SK-N-SH (cell line): ENCODE measurements around the gene DACH1. TPM values are rescaled to one million over a fixed set of nuclear protein-coding genes. Genes with fewer than 3 reads are reported as not detected.
A peak's percentile ranks its signal among the peaks of the same experiment; 100 is the strongest.

ENCODE experiments used
- CTCF ChIA-PET: fragments of 300-600, 350-600 bp; formaldehyde crosslinking; extraction: SDS; loops from one replicate; lab custom pipeline; 2021; lab: Yijun Ruan, JAX
- POLR2A ChIA-PET: fragments of 350-600 bp; sonication (Branson Sonifier 250); formaldehyde crosslinking; extraction: SDS; loops from one replicate; lab custom pipeline; 2020; ENCODE audit warnings: antibody characterized with exemption, inconsistent platforms; lab: Yijun Ruan, JAX
- DNase-seq: peaks from one replicate; pipeline ENCODE4 v3.0.0; 2012
- H2AFZ ChIP-seq: fragments of 200-600 bp; sonication (generic); 2 replicates; pipeline ENCODE4 v1.8.1; 2016; ENCODE audit warnings: antibody characterized with exemption, mild to moderate bottlenecking, low read depth
- H3F3A ChIP-seq: fragments of 200-600 bp; sonication (generic); replicated peaks from 2 replicates; pipeline ENCODE3; 2016; ENCODE audit warnings: antibody characterized with exemption, mild to moderate bottlenecking; ENCODE audit not compliant: insufficient read depth
- H3K27ac ChIP-seq, 2 experiments: fragments of 200-500 bp in 1 of 2; fragments of 200-600 bp in 1 of 2; sonication (Bioruptor generic) in 1 of 2; sonication (generic), shearing (Covaris generic) in 1 of 2; 2 replicates each; pipeline versions ENCODE4 v1.5.1 to v1.6.1; 2014 to 2016; ENCODE audit warnings: low read depth in 2 of 2, inconsistent platforms in 1 of 2, low read length in 1 of 2, mild to moderate bottlenecking in 1 of 2, mixed read lengths in 1 of 2
- H3K27me3 ChIP-seq: fragments of 200-600 bp; sonication (generic), shearing (Covaris generic); 2 replicates; pipeline ENCODE4 v1.6.1; 2016; ENCODE audit warnings: mixed run types; ENCODE audit not compliant: insufficient read depth
- H3K36me3 ChIP-seq, 2 experiments: fragments of 200-500 bp in 1 of 2; fragments of 200-600 bp in 1 of 2; sonication (Bioruptor generic) in 1 of 2; sonication (generic) in 1 of 2; replicated peaks in 1 of 2; 2 replicates each; pipeline versions ENCODE3 to v1.5.1; 2014 to 2016; ENCODE audit warnings: low read length in 1 of 2, mild to moderate bottlenecking in 1 of 2; ENCODE audit not compliant: insufficient read depth in 2 of 2, control insufficient read depth in 1 of 2
- H3K4me1 ChIP-seq, 2 experiments: fragments of 200-500 bp in 1 of 2; fragments of 200-600 bp in 1 of 2; sonication (Bioruptor generic) in 1 of 2; sonication (generic), shearing (Covaris generic) in 1 of 2; 2 replicates each; pipeline versions ENCODE4 v1.5.1 to v1.6.1; 2014 to 2016; ENCODE audit warnings: low read depth in 1 of 2, low read length in 1 of 2, mixed run types in 1 of 2; ENCODE audit not compliant: insufficient read depth in 2 of 2, control insufficient read depth in 1 of 2
- H3K4me2 ChIP-seq: fragments of 200-600 bp; sonication (generic), shearing (Covaris generic); 2 replicates; pipeline ENCODE4 v1.6.1; 2017; ENCODE audit warnings: mixed run types
- H3K4me3 ChIP-seq, 2 experiments: fragments of 200-500 bp in 1 of 2; fragments of 200-600 bp in 1 of 2; sonication (Bioruptor generic) in 1 of 2; sonication (generic), shearing (Covaris generic) in 1 of 2; 2 replicates each; pipeline versions ENCODE4 v1.5.1 to v1.8.1; 2014 to 2016; ENCODE audit warnings: low read depth in 2 of 2, inconsistent platforms in 1 of 2, low read length in 1 of 2, mild to moderate bottlenecking in 1 of 2, mixed read lengths in 1 of 2, moderate library complexity in 1 of 2
- H3K79me2 ChIP-seq: fragments of 200-600 bp; sonication (generic); 2 replicates; pipeline ENCODE4 v1.8.1; 2017; ENCODE audit warnings: mild to moderate bottlenecking; ENCODE audit not compliant: insufficient read depth
- H3K9ac ChIP-seq: fragments of 200-600 bp; sonication (generic); 2 replicates; pipeline ENCODE4 v1.6.1; 2017; ENCODE audit warnings: mixed run types
- H3K9me2 ChIP-seq: fragments of 200-600 bp; sonication (generic); 2 replicates; pipeline ENCODE4 v1.6.1; 2017; ENCODE audit warnings: mixed run types
- H3K9me3 ChIP-seq: fragments of 200-600 bp; sonication (generic); 2 replicates; pipeline ENCODE4 v1.6.1; 2017; ENCODE audit warnings: mixed run types, mild to moderate bottlenecking, moderate library complexity
- H4K20me1 ChIP-seq: fragments of 200-600 bp; sonication (generic); 2 replicates; pipeline ENCODE4 v1.6.1; 2017; ENCODE audit warnings: mild to moderate bottlenecking, mixed run types; ENCODE audit not compliant: insufficient read depth
- ELF1 ChIP-seq: IDR thresholded peaks from 2 replicates; pipeline ENCODE4 v1.4.0; 2012
- EZH2phosphoT487 ChIP-seq: fragments of 200-600 bp; sonication (generic); IDR thresholded peaks from 2 replicates; pipeline ENCODE4 v1.6.1; 2017; ENCODE audit warnings: low read depth, mixed run types, mild to moderate bottlenecking, antibody characterized with exemption, moderate library complexity, borderline replicate concordance
- FOSL2 ChIP-seq: IDR thresholded peaks from 2 replicates; pipeline ENCODE4 v1.4.0; 2012; ENCODE audit warnings: low read depth, mild to moderate bottlenecking, moderate library complexity, borderline replicate concordance
- FOXM1 ChIP-seq: IDR thresholded peaks from 2 replicates; pipeline ENCODE4 v1.4.0; 2012; ENCODE audit warnings: low read depth, mild to moderate bottlenecking
- GABPA ChIP-seq: IDR thresholded peaks from 2 replicates; pipeline ENCODE4 v1.4.0; 2012; ENCODE audit warnings: low read depth, mild to moderate bottlenecking
- GATA2 ChIP-seq: sonication (generic); formaldehyde crosslinking; IDR thresholded peaks from 2 replicates; pipeline ENCODE4 v1.5.0; 2020; ENCODE audit warnings: mild to moderate bottlenecking, missing genetic modification reagents
- MEF2A ChIP-seq: IDR thresholded peaks from 2 replicates; pipeline ENCODE4 v1.4.0; 2012; ENCODE audit warnings: low read depth, borderline replicate concordance
- NFIC ChIP-seq: IDR thresholded peaks from 2 replicates; pipeline ENCODE4 v1.4.0; 2012; ENCODE audit warnings: borderline replicate concordance
- RCOR1 ChIP-seq: fragments of 150-350 bp; IDR thresholded peaks from 2 replicates; pipeline ENCODE4 v1.6.1; 2017; ENCODE audit warnings: antibody characterized with exemption, low read length
- RXRA ChIP-seq: IDR thresholded peaks from 2 replicates; pipeline ENCODE4 v1.4.0; 2012; ENCODE audit warnings: low read depth, mild to moderate bottlenecking, borderline replicate concordance
- SIN3A ChIP-seq: IDR thresholded peaks from 2 replicates; pipeline ENCODE4 v1.6.1; 2012; ENCODE audit warnings: low read depth, mild to moderate bottlenecking, low read length, moderate library complexity, borderline replicate concordance
- WGBS: methylation state at CpG from one replicate; pipeline ENCODE4 v1.1.6; 2017; ENCODE audit warnings: low lambda C conversion rate; 5-methylcytosine and 5-hydroxymethylcytosine counted together
- polyA plus RNA-seq, 3 experiments: library from polyadenylated mRNA; depleted of rRNA; stranded (reverse); fragments of >200 nt; gene quantifications; 2 replicates each; pipeline ENCODE4 v1.2.3, GENCODE V29; 2012
- TF ChIP-seq, protein P1 (sequence below): fragments of 150-350 bp; IDR thresholded peaks from 2 replicates; pipeline ENCODE4 v1.6.1; 2016; ENCODE audit warnings: mild to moderate bottlenecking, low read depth, low read length
- TF ChIP-seq, protein P2 (sequence below): fragments of 200-600 bp; sonication (generic); IDR thresholded peaks from 2 replicates; pipeline ENCODE4 v1.6.1; 2017; ENCODE audit warnings: antibody characterized with exemption, mild to moderate bottlenecking, moderate library complexity
- TF ChIP-seq, protein P3 (sequence below): IDR thresholded peaks from 2 replicates; pipeline ENCODE4 v1.4.0; 2012; ENCODE audit warnings: low read depth, borderline replicate concordance

The DACH1 gene
- polyA plus RNA-seq, 1 of the 3 experiments (the other 2 are of a cell fraction), result 0.21 TPM

DNA sequence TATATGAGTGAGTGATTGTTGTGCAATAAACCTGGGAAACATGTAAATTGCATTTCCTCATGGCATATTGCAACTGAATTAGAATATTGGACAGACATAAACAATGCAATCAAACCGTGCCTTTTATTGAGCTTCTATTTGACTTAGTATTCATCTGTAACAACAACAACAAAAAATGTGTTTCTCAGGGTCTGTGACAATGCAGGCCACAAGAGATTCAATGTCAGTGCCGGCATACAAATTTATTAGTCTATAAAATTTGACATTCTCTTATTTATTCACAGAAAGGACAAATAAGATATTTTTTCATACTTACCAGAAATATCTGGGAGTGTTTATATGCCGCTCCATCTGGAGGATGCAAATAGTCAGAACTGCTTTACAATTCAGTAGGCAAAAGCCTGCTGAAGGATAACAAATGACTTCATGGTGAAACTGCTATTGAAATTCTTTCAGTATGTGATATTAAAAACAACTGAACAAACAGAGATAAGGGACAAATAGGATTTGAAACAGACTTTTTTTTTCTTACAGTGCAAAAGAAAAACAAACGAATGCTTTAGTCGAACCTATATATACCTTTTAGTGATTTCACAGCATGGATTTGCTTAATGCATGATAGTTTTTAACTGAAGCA lies 77.2 kb downstream of the DACH1 start:
- no peak overlapping the region for H3K4me2 ChIP-seq
- ChIA-PET CTCF (no interaction called here), POLR2A (no interaction called here)
- H3K36me3 ChIP-seq, result no peaks in the 10 kb centered on the region
- no peaks in the 10 kb centered on the region for H3K9me3 ChIP-seq
- H3K27ac ChIP-seq, result peak overlapping the region in 1 of 2 experiments; percentile 50; a peak in 2 of 4 replicates
- H3K4me3 ChIP-seq, result no peak overlapping the region
- no peak overlapping the region for H3K9ac ChIP-seq
- DNase-seq, result no peak
- no peaks in the 10 kb centered on the region for H3F3A ChIP-seq
- 64% methylated on average over 5 of the region's 5 CpGs for WGBS
- TF ChIP-seq RXRA (no peak), EZH2phosphoT487 (no peak), GABPA (no peak), RCOR1 (no peak; the same call in 1 of the 2 replicates), GATA2 (no peak), SIN3A (no peak), FOSL2 (no peak), FOXM1 (no peak), MEF2A (no peak), NFIC (no peak), ELF1 (no peak)
- TF ChIP-seq, protein P1, sequence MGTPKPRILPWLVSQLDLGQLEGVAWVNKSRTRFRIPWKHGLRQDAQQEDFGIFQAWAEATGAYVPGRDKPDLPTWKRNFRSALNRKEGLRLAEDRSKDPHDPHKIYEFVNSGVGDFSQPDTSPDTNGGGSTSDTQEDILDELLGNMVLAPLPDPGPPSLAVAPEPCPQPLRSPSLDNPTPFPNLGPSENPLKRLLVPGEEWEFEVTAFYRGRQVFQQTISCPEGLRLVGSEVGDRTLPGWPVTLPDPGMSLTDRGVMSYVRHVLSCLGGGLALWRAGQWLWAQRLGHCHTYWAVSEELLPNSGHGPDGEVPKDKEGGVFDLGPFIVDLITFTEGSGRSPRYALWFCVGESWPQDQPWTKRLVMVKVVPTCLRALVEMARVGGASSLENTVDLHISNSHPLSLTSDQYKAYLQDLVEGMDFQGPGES, result no peak
- TF ChIP-seq, protein P2, sequence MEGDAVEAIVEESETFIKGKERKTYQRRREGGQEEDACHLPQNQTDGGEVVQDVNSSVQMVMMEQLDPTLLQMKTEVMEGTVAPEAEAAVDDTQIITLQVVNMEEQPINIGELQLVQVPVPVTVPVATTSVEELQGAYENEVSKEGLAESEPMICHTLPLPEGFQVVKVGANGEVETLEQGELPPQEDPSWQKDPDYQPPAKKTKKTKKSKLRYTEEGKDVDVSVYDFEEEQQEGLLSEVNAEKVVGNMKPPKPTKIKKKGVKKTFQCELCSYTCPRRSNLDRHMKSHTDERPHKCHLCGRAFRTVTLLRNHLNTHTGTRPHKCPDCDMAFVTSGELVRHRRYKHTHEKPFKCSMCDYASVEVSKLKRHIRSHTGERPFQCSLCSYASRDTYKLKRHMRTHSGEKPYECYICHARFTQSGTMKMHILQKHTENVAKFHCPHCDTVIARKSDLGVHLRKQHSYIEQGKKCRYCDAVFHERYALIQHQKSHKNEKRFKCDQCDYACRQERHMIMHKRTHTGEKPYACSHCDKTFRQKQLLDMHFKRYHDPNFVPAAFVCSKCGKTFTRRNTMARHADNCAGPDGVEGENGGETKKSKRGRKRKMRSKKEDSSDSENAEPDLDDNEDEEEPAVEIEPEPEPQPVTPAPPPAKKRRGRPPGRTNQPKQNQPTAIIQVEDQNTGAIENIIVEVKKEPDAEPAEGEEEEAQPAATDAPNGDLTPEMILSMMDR, result no peak
- TF ChIP-seq, protein P3, sequence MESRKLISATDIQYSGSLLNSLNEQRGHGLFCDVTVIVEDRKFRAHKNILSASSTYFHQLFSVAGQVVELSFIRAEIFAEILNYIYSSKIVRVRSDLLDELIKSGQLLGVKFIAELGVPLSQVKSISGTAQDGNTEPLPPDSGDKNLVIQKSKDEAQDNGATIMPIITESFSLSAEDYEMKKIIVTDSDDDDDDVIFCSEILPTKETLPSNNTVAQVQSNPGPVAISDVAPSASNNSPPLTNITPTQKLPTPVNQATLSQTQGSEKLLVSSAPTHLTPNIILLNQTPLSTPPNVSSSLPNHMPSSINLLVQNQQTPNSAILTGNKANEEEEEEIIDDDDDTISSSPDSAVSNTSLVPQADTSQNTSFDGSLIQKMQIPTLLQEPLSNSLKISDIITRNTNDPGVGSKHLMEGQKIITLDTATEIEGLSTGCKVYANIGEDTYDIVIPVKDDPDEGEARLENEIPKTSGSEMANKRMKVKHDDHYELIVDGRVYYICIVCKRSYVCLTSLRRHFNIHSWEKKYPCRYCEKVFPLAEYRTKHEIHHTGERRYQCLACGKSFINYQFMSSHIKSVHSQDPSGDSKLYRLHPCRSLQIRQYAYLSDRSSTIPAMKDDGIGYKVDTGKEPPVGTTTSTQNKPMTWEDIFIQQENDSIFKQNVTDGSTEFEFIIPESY, result no peak
- H3K9me2 ChIP-seq, result no peaks in the 10 kb centered on the region
- no peaks in the 10 kb centered on the region; a peak in 2 of 4 replicates for H3K4me1 ChIP-seq
- H2AFZ ChIP-seq, result no peak overlapping the region
- H3K79me2 ChIP-seq, result no peaks in the 10 kb centered on the region
- H3K27me3 ChIP-seq, result no peaks in the 10 kb centered on the region
- H4K20me1 ChIP-seq, result no peaks in the 10 kb centered on the region
